A549 (cell line): ENCODE measurements around the gene VNN1.

Source experiments
- CTCF ChIP-seq: fragments of >200 bp; sonication (Bioruptor Twin); formaldehyde crosslinking; IDR thresholded peaks from 3 replicates; pipeline ENCODE4 v1.5.1; 2016
- POLR2A ChIP-seq: IDR thresholded peaks from 2 replicates; pipeline ENCODE4 v1.6.1; 2012; ENCODE audit warnings: mild to moderate bottlenecking, low read length
- REST ChIP-seq: fragments of 200-600 bp; sonication (generic); IDR thresholded peaks from 2 replicates; pipeline ENCODE4 v1.6.1; 2016; ENCODE audit warnings: antibody characterized with exemption, mild to moderate bottlenecking, moderate library complexity

DNA sequence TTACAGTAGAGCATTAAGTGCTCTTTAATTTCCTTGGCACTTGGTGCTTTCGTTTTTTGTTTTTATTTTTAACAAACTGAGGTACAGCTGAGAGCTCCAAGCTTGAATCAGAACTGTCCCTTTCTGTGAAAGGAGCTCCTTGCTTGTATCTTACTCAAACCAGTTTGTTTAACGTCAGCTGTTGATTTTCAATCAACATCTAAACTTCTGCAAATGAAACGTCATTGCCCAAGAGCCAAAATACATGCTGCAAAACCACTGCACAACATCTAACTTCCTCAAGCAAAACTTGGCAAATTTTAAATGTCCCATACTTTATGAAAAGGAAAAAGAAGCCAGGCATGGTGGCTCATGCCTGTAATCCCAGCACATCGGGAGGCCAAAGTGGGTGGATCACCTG, 28.6 kb upstream of the VNN1 start:
- no peak for TF ChIP-seq POLR2A
- no peak for TF ChIP-seq REST
- TF ChIP-seq CTCF, result no peak
